GM18508 (cell line): ENCODE results near the gene ASTN2.

Experiments
- ATAC-seq: cut with Tn5 transposase; IDR thresholded peaks from one replicate; pipeline ENCODE4 v1.9.1; 2021; ENCODE audit warnings: moderate number of reproducible peaks; ENCODE audit not compliant: insufficient read depth, unreplicated experiment

ASTN2 gene

DNA sequence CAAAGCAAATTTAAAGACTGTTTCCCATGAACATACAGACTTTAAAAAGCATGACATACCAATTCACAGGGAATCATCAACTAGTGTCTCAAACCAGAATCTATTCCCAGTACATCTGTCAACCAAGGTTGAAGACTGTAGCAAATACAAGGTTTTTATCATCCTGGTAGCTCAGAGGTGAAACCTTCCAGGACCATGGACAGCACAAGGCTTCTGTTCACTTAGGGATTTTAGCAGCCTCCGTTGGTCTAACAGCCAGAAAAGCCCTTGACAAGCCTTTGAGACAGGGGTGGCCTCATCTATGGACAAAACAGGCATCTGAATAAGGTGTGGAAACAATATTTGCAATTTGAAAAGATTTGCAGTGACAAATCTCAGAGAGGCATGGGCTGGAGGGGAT is 608.8 kb downstream of the ASTN2 start:
- no peak for ATAC-seq

DNA sequence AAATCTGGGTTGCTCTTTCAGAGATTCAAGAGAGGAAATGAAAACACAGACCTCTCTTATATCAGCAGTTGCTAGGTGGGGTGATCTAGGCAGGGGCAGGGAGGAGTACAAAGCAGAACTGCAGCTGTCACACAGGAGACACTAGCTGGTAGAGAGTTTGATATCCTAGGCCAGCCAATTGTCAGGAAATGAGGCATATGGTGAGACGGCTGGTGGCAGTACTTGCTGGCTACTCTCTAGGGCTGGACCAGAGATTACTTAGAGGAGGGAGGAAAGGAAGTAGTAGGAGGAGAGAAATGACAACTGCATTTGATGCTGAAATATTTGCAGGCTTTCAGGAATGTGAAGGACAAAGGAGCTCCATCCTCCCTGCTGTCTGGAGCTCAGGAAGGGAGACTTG is 614.0 kb downstream of the ASTN2 start:
- ATAC-seq: no peak

DNA sequence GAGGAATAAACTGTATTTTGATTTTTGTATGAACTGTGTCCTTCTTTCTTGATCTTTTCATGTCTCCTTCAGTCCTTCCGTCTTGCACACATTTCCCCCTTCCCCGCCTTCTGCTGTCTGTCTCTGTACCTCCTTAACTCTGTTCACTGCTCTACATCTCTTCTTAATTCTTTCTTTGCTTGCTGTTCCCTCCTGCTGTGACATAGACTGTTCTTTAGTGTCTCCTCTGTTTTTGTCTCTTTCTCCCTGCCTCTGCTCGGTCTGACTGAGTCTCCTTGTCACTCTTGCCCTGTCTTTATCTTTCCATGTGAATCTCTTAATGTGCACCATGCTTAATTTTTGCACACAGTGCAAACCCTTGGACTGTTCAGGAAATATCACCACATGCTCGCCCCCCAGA is 614.8 kb downstream of the ASTN2 start:
- no peak for ATAC-seq

DNA sequence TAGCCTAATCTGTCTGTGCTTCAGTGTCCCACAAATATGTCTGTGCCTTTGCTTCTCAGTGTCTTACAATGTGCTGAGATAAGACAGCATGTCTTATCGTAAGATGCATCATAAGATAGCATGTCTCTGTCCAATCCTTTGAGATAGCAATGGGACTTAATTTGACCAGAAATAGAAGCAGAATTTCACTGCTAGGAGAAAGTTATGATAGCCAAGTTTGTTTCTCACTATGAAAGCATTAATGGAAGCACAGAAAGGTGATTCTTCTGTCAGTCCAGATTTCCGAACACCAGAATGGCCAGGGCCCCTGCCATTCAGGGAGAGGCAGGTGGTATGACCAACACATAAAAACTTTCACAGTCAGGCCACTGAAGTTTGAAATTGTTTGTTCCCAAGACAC is 616.3 kb downstream of the ASTN2 start:
- ATAC-seq: no peak

DNA sequence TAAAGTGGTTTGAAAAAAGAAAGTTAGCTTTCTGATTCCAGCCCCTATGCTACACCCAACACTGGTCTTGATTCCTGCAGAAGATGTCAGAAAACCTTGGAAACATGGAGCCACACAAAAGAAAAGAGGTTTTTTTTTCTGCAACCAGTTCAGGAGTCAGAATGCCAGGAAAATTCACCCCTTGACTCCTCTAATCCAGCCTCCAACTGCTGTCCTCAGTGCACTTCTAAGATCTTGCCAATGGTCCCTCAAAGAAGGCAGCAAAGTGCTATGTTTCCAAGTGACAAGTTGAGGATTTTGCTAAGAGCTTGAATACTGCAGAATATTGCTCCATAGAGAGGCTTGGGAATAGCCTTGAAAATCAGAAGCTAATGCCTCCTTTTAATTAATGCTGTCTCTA is 617.6 kb downstream of the ASTN2 start:
- no peak for ATAC-seq

DNA sequence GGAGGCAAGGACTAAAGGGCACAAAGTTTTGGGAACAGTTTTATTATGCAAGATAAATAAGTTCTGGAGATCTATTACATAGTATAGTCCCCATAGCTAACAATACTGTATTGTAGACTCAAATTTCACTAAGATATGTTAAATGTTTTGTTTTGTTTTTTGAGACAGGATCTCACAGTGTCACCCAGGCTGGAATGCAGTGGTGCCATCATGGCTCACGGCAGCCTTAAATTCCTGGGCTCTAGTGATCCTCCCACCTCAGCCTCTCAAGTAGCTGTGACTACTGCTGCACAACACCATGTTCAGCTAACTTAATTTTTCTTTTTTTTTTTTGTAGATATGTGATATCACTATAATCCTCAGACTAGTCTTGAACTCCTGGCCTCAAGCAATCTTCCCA is 618.2 kb downstream of the ASTN2 start:
- no peak for ATAC-seq

DNA sequence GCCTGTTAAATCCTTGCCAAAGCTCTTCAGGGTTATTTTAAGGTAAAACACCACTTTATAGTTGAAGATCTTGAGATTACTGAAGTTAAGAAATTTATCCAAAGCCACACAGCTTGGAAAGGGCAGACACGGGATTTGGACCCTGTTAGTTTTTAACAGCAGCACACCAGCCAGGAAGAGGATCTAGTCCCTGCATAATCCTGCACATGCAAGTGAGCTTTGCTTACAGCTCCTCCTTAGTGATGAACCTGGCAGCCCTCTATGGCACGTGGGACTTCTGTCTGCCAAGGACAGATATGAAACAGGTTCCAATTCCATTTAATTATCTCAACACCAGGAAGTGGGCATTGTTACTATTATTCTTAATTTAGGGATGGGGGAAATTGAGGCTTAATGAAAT is 619.0 kb downstream of the ASTN2 start:
- ATAC-seq: no peak

DNA sequence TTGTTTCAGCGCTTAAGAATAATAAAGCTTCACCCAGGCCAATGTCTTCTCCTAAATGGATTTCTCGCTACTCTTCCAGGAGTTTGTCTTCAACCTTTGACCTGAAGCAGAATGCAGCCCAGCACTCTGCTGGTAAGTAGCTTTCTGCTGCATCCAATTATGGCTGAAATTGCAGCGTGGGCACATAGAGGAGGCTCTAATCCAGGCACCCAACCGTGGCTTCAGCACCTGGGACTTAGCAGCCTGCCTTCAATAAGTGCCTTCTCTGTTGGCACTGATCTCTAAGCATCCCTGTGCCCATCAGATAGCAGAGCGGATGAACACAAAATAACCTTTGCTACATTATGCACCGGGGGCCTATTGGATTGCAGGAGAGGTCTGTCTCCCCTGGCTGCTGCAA is 622.6 kb downstream of the ASTN2 start:
- ATAC-seq: no peak

DNA sequence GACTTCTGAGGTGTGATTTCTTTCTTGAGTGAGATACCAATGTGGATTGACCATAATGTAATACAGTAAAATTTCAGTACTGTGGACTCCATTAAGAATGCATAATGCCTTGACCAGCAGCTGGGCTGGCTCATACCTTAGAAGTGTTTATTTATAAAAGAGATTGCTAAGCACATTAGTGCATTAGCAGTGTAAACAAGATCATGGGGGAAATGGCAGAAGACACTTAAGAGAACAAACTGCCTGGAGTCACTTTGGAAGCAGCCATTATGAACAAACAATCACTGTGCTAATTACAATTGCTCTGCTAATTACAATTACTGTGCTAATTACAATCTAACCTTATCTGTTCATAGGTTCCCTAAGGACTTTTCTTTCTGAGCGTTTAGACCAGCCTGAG is 623.5 kb downstream of the ASTN2 start:
- ATAC-seq: no peak

DNA sequence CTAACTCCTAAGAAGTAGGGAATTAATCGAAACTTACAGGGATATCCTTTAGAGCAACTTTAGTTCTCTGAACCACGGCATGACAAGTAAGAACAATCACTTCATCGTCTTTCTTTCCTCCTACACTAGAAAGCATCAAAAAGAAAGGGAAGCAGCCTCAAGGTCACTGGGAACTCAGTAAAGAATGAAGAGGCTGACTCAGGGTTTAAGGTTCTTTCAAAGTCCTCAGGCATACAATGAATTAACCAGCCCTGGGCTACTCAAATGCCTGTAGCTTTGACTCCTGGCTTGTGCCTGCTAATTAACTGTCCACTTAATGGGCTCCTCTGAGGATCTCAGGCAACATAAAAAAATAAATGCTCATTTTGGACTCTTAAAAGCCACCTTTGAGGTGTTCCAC is 625.8 kb downstream of the ASTN2 start:
- ATAC-seq: no peak

DNA sequence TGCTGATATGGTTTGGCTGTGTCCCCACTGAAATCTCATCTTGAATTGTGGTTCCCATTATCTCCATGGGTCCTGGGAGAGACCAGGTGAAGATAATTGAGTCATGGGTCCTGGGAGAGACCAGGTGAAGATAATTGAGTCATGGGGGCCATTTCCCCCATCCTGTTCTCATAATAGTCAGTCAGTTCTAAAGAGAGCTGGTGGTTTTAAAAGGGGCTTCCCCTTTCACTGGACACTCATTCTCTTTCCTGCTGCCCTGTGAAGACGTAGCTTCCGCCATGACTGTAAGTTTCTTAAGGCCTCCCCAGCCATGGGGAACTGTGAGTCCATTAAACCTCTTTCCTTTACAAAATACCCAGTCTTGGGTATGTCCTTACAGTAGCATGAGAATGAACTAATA is 628.1 kb downstream of the ASTN2 start:
- ATAC-seq: no peak

DNA sequence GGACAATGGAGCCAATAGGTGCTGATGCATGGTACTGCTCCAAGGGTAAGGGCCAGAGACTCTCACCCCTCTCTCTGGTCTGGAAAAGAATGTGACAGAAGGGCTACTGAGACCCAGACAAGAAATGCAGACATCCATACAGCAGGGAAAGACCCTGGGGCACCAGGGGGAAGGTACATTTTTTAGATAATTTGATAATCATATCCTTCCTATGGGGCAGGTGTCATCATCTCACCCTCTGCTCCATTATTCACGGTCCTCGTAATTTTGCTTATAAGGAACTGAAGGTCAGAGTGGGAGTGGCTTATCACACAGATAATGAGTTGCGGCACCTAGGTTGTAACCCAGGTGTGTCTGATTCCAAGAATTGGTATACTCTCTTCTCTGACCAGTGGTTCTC is 637.7 kb downstream of the ASTN2 start:
- ATAC-seq: no peak

DNA sequence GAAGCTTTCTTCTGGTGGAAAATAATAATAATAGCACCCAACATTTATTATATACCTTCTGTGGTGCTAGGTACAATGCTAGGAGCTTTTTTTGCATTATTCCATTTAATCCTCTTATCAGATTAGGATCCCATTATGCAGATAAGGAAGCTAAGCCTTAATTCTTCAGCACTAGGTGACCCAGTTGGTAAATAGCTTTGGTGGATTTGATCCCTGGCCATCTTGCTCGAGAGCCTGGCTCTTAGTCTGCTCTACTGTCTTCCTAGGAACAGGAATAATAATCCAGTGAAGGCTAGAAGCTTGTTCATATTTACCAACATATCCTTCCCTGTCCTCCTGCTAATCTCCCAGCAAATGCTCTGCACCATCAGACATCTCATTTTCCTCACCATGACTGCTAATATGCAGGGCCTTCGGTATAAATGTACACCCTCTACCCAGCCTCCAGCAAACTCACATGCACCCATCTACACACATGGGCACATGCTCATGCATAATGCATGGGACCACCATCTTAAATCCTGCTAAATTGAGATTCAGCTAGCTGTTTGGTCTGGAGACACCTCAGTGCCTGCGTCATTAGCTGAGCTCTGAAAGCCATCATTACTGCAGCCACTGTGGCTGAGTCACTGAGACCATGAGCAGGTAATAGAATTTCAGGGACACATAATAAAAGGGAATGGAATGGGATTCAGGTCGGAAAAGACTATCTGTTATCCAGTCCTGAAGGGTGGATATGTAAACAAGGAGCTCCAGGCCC is 640.3 kb downstream of the ASTN2 start:
- no peak for ATAC-seq

DNA sequence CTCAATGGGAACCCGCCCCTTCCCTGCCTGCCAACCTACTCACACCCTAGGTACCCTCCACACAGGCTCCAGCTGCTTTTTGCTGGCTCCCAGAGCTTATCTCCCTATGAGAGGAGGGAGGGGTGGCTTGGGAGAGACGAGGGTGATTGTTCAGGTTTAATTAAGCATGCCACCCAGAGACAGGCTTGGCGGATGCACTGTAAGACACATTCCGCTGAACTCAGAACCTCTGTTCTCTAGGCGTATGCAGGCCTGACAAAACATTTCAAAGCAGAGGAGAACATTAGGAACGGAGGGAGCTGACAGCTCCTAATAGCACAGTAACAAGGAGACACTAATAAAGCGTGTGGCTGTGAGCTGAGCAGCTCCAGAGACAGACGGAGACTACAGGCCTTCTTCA is 647.6 kb downstream of the ASTN2 start:
- ATAC-seq: no peak

DNA sequence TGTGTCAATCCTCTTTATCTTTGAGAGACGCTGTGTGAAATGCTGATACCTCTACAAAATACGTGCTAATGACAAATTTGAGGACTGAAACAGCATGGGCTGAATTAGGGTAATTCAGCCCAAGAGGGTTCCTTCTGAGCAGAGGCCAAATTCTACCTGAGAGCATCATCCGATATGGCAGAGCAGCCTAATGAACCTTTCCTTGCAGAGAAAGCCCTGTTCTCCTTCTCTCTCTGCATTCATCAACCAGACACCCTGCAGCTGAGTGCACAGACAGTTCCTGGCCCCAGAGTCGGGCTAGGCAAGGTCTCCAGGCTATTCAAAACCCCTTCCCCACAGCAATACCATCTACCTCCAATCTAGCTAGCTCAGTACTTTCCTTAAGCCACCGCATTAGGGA is 649.8 kb downstream of the ASTN2 start:
- ATAC-seq: no peak

DNA sequence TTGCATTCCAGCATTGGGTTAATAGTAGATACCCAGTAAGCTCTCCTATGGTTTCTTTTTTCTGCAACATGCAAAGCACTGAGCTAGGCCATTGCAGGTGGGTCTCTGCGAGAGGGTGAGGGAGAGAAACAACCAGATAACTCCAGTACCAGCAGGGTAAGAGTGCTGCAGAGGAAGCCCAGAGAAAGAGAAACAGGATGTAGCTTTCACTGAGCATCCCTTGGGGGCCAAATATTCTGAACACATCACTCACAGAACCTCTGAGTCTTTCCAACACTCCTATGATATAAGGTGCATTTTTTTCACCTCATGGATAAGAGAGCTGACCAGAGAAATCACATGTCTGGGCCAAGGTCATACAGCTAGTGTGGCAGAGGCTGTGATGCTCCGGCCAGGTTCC is 651.1 kb downstream of the ASTN2 start:
- no peak for ATAC-seq

DNA sequence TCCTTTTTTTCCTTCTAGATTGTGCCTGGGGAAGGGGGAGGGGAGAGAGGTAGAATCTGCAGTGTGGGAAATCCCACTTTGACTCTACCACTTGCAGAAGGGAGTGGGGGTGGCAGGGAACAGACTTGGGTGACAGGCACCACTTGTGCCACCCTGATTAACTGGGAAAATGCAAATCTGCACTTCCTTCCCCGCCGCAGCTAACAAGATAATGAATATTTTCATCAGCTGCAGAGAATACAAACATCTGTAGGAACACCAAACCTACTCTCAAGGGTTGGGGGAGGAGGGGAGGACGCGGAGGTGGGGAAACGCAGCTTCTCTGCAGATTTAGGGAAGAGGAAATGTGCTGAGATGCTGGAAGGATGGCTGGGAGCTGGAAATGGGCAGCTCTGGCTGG is 654.2 kb downstream of the ASTN2 start:
- ATAC-seq: no peak

DNA sequence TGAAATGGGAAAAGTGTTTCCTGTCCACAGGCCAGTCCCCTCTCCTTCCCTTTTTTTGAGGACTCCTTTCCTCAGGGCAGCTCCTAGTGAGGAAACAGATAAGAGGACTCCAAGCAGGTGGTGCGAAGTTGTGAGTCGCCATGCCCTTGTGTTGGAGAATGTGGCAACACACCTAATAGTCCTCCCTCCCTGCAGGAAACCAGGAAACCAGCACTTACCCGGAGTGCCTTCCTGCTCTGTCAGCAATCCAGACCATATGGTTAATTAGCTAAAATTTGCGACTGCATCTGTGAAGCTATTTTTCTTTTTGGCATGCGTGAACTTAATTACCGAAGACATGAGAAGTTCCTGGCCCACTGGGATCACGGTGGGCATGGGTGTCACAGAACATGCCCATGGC is 657.8 kb downstream of the ASTN2 start:
- ATAC-seq: no peak

DNA sequence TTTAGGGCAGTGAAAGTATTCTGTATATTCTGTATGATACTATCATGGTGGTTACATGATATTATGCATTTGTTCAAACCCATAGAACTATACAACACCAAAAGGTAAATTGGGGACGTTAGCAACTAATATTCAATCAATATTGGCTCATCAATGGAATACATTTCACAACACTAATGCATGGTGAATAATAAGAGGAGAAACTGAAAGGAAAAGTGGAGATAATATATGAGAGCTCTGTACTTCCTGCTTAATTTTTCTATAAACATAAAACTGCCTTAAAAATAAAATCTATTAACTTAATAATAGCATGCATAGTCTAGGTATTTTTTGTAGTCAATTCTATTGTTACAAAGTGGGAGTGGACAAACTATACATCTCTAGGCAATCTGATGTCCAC is 661.5 kb downstream of the ASTN2 start:
- no peak for ATAC-seq

DNA sequence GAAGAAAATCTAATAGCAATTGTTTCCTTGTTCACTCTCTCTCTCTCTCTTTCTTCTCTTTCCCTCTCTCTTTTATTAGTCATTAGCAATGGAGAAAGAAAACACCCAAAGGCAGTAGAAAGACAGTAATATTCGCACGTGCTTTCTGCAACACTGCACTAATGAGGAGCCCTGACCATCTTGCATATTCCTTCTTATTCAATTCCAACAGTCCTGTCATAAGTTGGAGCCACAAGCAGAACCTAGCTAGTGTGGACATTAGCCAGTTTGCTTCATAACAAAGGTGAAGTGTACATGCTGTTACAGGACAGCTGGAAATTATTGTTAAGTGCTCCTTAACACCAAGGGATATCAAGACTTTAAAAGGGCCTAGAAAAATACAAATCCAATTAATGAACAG is 664.3 kb downstream of the ASTN2 start:
- ATAC-seq: no peak

DNA sequence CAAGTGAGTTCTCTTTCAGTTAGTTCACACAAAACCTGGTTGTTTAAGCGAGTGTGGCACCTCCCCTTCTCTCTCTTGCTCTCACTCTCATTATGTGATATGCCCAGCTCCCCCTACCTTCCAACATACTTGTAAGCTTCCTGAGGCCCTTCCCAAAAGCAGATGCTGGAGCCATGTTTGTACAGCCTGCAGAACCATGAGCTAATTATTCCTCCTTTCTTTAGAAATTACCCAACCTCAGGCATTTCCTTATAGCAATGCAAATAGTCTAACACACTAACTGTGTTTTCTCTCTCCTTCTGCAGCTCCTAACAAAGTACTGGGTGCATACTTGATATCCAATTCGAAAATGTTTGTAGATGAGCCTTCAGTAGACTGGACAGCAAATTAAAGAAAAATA is 665.1 kb downstream of the ASTN2 start:
- ATAC-seq: no peak

DNA sequence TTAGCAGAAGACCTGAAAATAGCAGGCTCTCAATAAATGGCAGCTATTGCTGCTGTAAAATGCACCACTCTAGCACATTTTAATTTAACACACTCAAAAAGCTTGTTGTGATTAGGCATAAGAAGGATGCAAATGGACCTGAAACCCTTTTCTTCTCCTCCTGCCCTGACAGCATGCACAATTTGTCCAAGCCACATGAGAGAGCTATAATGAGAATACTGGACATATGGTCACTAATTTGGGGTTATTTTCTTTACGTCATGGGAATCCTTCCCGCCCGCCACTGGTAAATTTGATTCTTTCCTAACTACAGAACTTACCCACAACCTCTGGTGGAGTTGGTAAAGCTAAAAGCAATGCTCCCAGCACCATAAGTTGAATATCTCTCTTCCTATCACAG is 665.7 kb downstream of the ASTN2 start:
- ATAC-seq: no peak

DNA sequence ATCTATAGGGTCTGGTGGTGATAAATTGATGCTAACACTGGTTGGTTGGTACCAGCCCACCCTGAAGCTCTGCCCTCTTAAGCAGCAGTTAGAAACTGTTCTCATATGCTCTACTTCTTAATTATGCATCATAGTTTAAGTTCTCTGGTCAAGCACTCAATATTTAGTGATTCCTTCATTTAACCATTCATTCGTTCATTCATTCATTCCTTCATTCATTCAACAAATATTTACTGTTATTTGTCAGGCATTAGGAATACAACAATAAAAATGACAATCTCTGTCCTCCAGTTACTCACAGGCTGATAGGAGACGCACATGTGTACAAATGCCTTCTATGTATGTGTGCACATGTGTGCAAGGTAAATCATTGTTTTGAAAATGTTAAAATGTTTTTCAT is 673.1 kb downstream of the ASTN2 start:
- ATAC-seq: no peak
